Muscle of leg (tissue), 11 donors: ENCODE data around the gene COL4A6. TPM values are rescaled to one million over a fixed set of nuclear protein-coding genes. Genes with fewer than 3 reads are reported as not detected.

Experiments
- DNase-seq: peaks from one replicate; pipeline ENCODE4 v3.0.0; 2013
- H3K27ac ChIP-seq: one replicate; pipeline ENCODE4 v1.5.1; 2013; ENCODE audit warnings: mild to moderate bottlenecking, low read length, control low read depth
- H3K27me3 ChIP-seq: one replicate; pipeline ENCODE4 v1.6.1; 2013; ENCODE audit warnings: low read length; ENCODE audit not compliant: control insufficient read depth, insufficient read depth
- H3K36me3 ChIP-seq: one replicate; pipeline ENCODE4 v1.6.1; 2013; ENCODE audit warnings: low read length; ENCODE audit not compliant: control insufficient read depth, insufficient read depth
- H3K4me1 ChIP-seq: one replicate; pipeline ENCODE4 v1.6.1; 2013; ENCODE audit warnings: low read length; ENCODE audit not compliant: control insufficient read depth, insufficient read depth
- H3K4me3 ChIP-seq: one replicate; pipeline ENCODE4 v1.5.1; 2013; ENCODE audit warnings: low read length, control low read depth
- H3K9me3 ChIP-seq: replicated peaks from 2 replicates; pipeline ENCODE4 v1.6.1; 2013; ENCODE audit warnings: low read depth, low read length; ENCODE audit not compliant: control insufficient read depth
- WGBS: methylation state at CpG from one replicate; pipeline ENCODE4 v1.1.5; 2013; ENCODE audit warnings: missing lambda C conversion rate; ENCODE audit not compliant: insufficient coverage; 5-methylcytosine and 5-hydroxymethylcytosine counted together
- polyA plus RNA-seq, 8 donors: library from polyadenylated mRNA; unstranded; fragments of 120-200 nt; gene quantifications; one replicate each; pipeline versions ENCODE4 v1.2.1 to v1.2.3, GENCODE V29; 2013; ENCODE audit warnings: inconsistent platforms in 1 of 8, low replicate concordance in 1 of 8; ENCODE audit not compliant: insufficient read length in 8 of 8, insufficient read depth in 1 of 8
- total RNA-seq: library from RNA; stranded (reverse); fragments of 120-200 nt; gene quantifications from one replicate; pipeline ENCODE4 v1.2.4, GENCODE V29; 2013

The COL4A6 gene
- total and polyA plus RNA-seq, 9 donors: 1.6 to 3.5 (median 1.9) TPM

GRCh38 chrX:108309144-108309543 lies 129.1 kb downstream of the COL4A6 start:
- H3K4me1 ChIP-seq: no peaks in the 10 kb centered on the region
- H3K4me3 ChIP-seq: no peak overlapping the region
- no CpG with 5 or more reads among the region's 4 CpGs for WGBS
- no peaks in the 10 kb centered on the region for H3K36me3 ChIP-seq
- no peak for DNase-seq
- peaks cover 14% of the 10 kb centered on the region for H3K27me3 ChIP-seq
- no peak overlapping the region for H3K27ac ChIP-seq
- no peaks in the 10 kb centered on the region for H3K9me3 ChIP-seq

- no peak overlapping the region for H3K4me3 ChIP-seq
- no peak for DNase-seq
- H3K9me3 ChIP-seq: no peaks in the 10 kb centered on the region
- no peaks in the 10 kb centered on the region for H3K4me1 ChIP-seq
- peaks cover 13% of the 10 kb centered on the region for H3K27me3 ChIP-seq
- 57% methylated on average over 2 of the region's 6 CpGs for WGBS
- no peaks in the 10 kb centered on the region for H3K36me3 ChIP-seq
- no peak overlapping the region for H3K27ac ChIP-seq
Observed at GRCh38 chrX:108307132-108308085, 130.8 kb downstream of the COL4A6 start.

- no peak overlapping the region for H3K4me3 ChIP-seq
- no peaks in the 10 kb centered on the region for H3K36me3 ChIP-seq
- no peak for DNase-seq
- peaks cover 11% of the 10 kb centered on the region for H3K27me3 ChIP-seq
- H3K27ac ChIP-seq: no peak overlapping the region
- no peaks in the 10 kb centered on the region for H3K4me1 ChIP-seq
- no peaks in the 10 kb centered on the region for H3K9me3 ChIP-seq
Observed at GRCh38 chrX:108306086-108306485, 132.1 kb downstream of the COL4A6 start.

- WGBS: 40% methylated on average over 1 of the region's 2 CpGs
- Histone ChIP-seq H3K9me3 (no peaks in the 10 kb centered on the region), H3K4me3 (no peak overlapping the region), H3K27me3 (peaks cover 11% of the 10 kb centered on the region), H3K36me3 (no peaks in the 10 kb centered on the region), H3K4me1 (no peaks in the 10 kb centered on the region), H3K27ac (no peak overlapping the region)
- no peak for DNase-seq
Observed at GRCh38 chrX:108304757-108305156, 133.5 kb downstream of the COL4A6 start.

GRCh38 chrX:108304210-108304609 lies 134.0 kb downstream of the COL4A6 start:
- DNase-seq: peak; percentile 20

GRCh38 chrX:108303682-108304081 lies 134.5 kb downstream of the COL4A6 start:
- Histone ChIP-seq H3K4me3 (no peak overlapping the region), H3K27ac (no peak overlapping the region), H3K4me1 (no peaks in the 10 kb centered on the region), H3K9me3 (no peaks in the 10 kb centered on the region), H3K27me3 (peaks cover 16% of the 10 kb centered on the region), H3K36me3 (no peaks in the 10 kb centered on the region)
- no peak for DNase-seq
- no CpG with 5 or more reads among the region's 2 CpGs for WGBS

More at GRCh38 chrX:108304210-108304609, 134.0 kb downstream of the COL4A6 start:
- no CpG with 5 or more reads among the region's 5 CpGs for WGBS
- Histone ChIP-seq H3K27me3 (peaks cover 13% of the 10 kb centered on the region), H3K4me1 (no peaks in the 10 kb centered on the region), H3K9me3 (no peaks in the 10 kb centered on the region), H3K4me3 (no peak overlapping the region), H3K27ac (no peak overlapping the region), H3K36me3 (no peaks in the 10 kb centered on the region)

GRCh38 chrX:108299704-108300103 lies 138.5 kb downstream of the COL4A6 start:
- no peak for DNase-seq
- Histone ChIP-seq H3K27ac (no peak overlapping the region), H3K4me3 (no peak overlapping the region), H3K27me3 (peaks cover 18% of the 10 kb centered on the region), H3K36me3 (no peaks in the 10 kb centered on the region), H3K4me1 (no peaks in the 10 kb centered on the region), H3K9me3 (no peaks in the 10 kb centered on the region)
- WGBS: 86% methylated on average over 1 of the region's 1 CpG

GRCh38 chrX:108299101-108299591 lies 139.1 kb downstream of the COL4A6 start:
- Histone ChIP-seq H3K27me3 (peaks cover 18% of the 10 kb centered on the region), H3K36me3 (no peaks in the 10 kb centered on the region), H3K4me3 (no peak overlapping the region), H3K27ac (no peak overlapping the region), H3K9me3 (no peaks in the 10 kb centered on the region), H3K4me1 (no peaks in the 10 kb centered on the region)
- WGBS: 0% methylated on average over 1 of the region's 2 CpGs
- DNase-seq: peak; percentile 17

- Histone ChIP-seq H3K4me1 (no peaks in the 10 kb centered on the region), H3K4me3 (no peak overlapping the region), H3K27me3 (peaks cover 18% of the 10 kb centered on the region), H3K9me3 (no peaks in the 10 kb centered on the region), H3K27ac (no peak overlapping the region), H3K36me3 (no peaks in the 10 kb centered on the region)
- DNase-seq: no peak
- 80% methylated on average over 14 of the region's 18 CpGs for WGBS
Observed at GRCh38 chrX:108298165-108298602, 140.0 kb downstream of the COL4A6 start.

GRCh38 chrX:108297290-108297689 lies 140.9 kb downstream of the COL4A6 start:
- no peak for DNase-seq
- Histone ChIP-seq H3K9me3 (peaks cover under 1% of the 10 kb centered on the region), H3K4me3 (no peak overlapping the region), H3K27ac (no peak overlapping the region), H3K36me3 (no peaks in the 10 kb centered on the region), H3K27me3 (peaks cover 16% of the 10 kb centered on the region), H3K4me1 (no peaks in the 10 kb centered on the region)
